HepG2 (cell line): ENCODE results near the gene ANO1. TPM values are rescaled to one million over a fixed set of nuclear protein-coding genes. Genes with fewer than 3 reads are reported as not detected.

Experiments
- ATAC-seq: fragments of 200-7000 bp; cut with Tn5 transposase; 3 replicates; pipeline ENCODE4 v1.9.1; 2020; ENCODE audit warnings: mild to moderate bottlenecking, moderate library complexity
- BruUV-seq: library from RNA; stranded (reverse); fragments of 400-500 nt; replicated peaks from 2 replicates; lab custom pipeline; 2021; lab: Mats Ljungman, UMichigan
- CTCF ChIA-PET: fragments of 300-600 bp; formaldehyde crosslinking; extraction: SDS; loops from one replicate; lab custom pipeline; 2021; ENCODE audit warnings: low total read pairs, inconsistent platforms, low intra/inter-chr PET ratio; lab: Yijun Ruan, JAX
- POLR2A ChIA-PET: fragments of 350-600 bp; sonication (Branson Sonifier 250); formaldehyde crosslinking; loops from one replicate; lab custom pipeline; 2020; ENCODE audit warnings: antibody characterized with exemption, inconsistent platforms; lab: Yijun Ruan, JAX
- DNase-seq: peaks from one replicate; pipeline ENCODE4 v3.0.0-alpha.2; 2015; ENCODE audit warnings: low spot score
- FAIRE-seq: peaks from 3 replicates; lab custom pipeline; 2011; peaks lifted over from hg19 to GRCh38; lab: Jason Lieb, UNC
- H2AFZ ChIP-seq: one replicate; pipeline ENCODE4 v1.6.1; 2011; ENCODE audit warnings: low read length, inconsistent platforms
- H3K27ac ChIP-seq: fragments of 300-600 bp; 3 replicates; pipeline ENCODE4 v1.8.0; 2011; ENCODE audit warnings: mixed run types, mild to moderate bottlenecking, mixed read lengths, low read length, inconsistent platforms; ENCODE audit not compliant: insufficient read depth; ENCODE audit errors: extremely low read length
- H3K27me3 ChIP-seq, 2 experiments: fragments of 200-600 bp in 1 of 2; 2 replicates in 1 of 2; 3 replicates in 1 of 2; pipeline versions ENCODE4 v1.6.0 to v1.8.0; 2011; ENCODE audit warnings: low read length in 2 of 2, mild to moderate bottlenecking in 2 of 2, moderate library complexity in 2 of 2, inconsistent platforms in 1 of 2; ENCODE audit not compliant: insufficient read depth in 2 of 2, control insufficient read depth in 1 of 2
- H3K36me3 ChIP-seq, 2 experiments: fragments of 200-600 bp in 1 of 2; replicated peaks in 1 of 2; 2 replicates in 1 of 2; 3 replicates in 1 of 2; pipeline versions ENCODE4 v1.5.1 to v1.8.0; 2011; ENCODE audit warnings: low read length in 2 of 2, inconsistent platforms in 1 of 2; ENCODE audit not compliant: insufficient read depth in 2 of 2, control insufficient read depth in 1 of 2
- H3K4me1 ChIP-seq: 2 replicates; pipeline ENCODE4 v1.5.1; 2012; ENCODE audit warnings: low read length, inconsistent platforms; ENCODE audit not compliant: insufficient read depth
- H3K4me2 ChIP-seq: 2 replicates; pipeline ENCODE4 v1.6.0; 2011; ENCODE audit warnings: low read depth, low read length, inconsistent platforms
- H3K4me3 ChIP-seq, 3 experiments: fragments of 200-600 bp in 1 of 3; sonication (generic), shearing (Covaris generic) in 1 of 3; replicated peaks in 1 of 3; 2 replicates each; pipeline ENCODE4 v1.5.1; 2011 to 2016; ENCODE audit warnings: low read length in 3 of 3, inconsistent platforms in 2 of 3, low read depth in 2 of 3, mild to moderate bottlenecking in 2 of 3, control low read depth in 1 of 3, mixed read lengths in 1 of 3; ENCODE audit not compliant: insufficient read depth in 1 of 3
- H3K79me2 ChIP-seq: one replicate; pipeline ENCODE4 v1.6.1; 2011; ENCODE audit warnings: low read length, inconsistent platforms; ENCODE audit not compliant: insufficient read depth
- H3K9ac ChIP-seq: 2 replicates; pipeline ENCODE4 v1.6.0; 2011; ENCODE audit warnings: mild to moderate bottlenecking, low read depth, low read length, inconsistent platforms; ENCODE audit not compliant: insufficient read depth
- H3K9me3 ChIP-seq: 2 replicates; pipeline ENCODE4 v1.5.1; 2012; ENCODE audit warnings: mild to moderate bottlenecking, low read length
- H4K20me1 ChIP-seq: 2 replicates; pipeline ENCODE4 v1.6.0; 2011; ENCODE audit warnings: inconsistent platforms, mild to moderate bottlenecking, low read length, moderate library complexity; ENCODE audit not compliant: insufficient read depth
- NR2F6 ChIP-seq, 2 experiments: IDR thresholded peaks; 2 replicates each; pipeline ENCODE4 v1.6.1; 2016; ENCODE audit warnings: antibody characterized with exemption in 1 of 2, mild to moderate bottlenecking in 1 of 2
- ZNF562 ChIP-seq: sonication (generic); formaldehyde crosslinking; IDR thresholded peaks from 2 replicates; pipeline ENCODE4 v1.8.0; 2022; ENCODE audit warnings: missing genetic modification reagents, borderline replicate concordance
- ZNF720 ChIP-seq: sonication (generic); formaldehyde crosslinking; IDR thresholded peaks from 2 replicates; pipeline ENCODE4 v1.4.0; 2020; ENCODE audit warnings: missing genetic modification reagents
- WGBS: methylation state at CpG from one replicate; pipeline ENCODE4 v1.1.6; 2017; ENCODE audit warnings: low lambda C conversion rate; 5-methylcytosine and 5-hydroxymethylcytosine counted together
- in situ Hi-C: cut with HindIII; loops from 2 replicates; pipeline ENCODE4 v1.10.0; 2017; ENCODE audit warnings: low pct_unique_long_range_greater_than_20kb; ENCODE audit not compliant: extremely low pct_ligation_motif_present
- intact Hi-C: fragments of 100-400 bp; cut with micrococcal nuclease; formaldehyde crosslinking; loops from one replicate; pipeline ENCODE4 v1.10.0; 2022; ENCODE audit not compliant: unreplicated experiment
- polyA plus RNA-seq, 8 experiments: library from polyadenylated mRNA; depleted of rRNA in 3 of 8; stranded (reverse) in 7 of 8; unstranded in 1 of 8; fragments of >200 nt; fragmentation: Illumina TruSeq in 4 of 8; extraction: Trizol in 4 of 8; gene quantifications; 2 replicates each; pipeline versions ENCODE4 v1.2.1 to v1.2.3, GENCODE V29; 2011 to 2016; ENCODE audit warnings: low read depth in 4 of 8, missing spikeins in 1 of 8, mixed read lengths in 1 of 8; ENCODE audit not compliant: insufficient read depth in 1 of 8
- total RNA-seq, 5 experiments: library from RNA; depleted of rRNA; stranded (reverse); fragments of >200 nt; fragmentation: Illumina TruSeq; extraction: Trizol; gene quantifications; 2 replicates each; pipeline ENCODE4 v1.2.3, GENCODE V29; 2016; ENCODE audit warnings: low read depth in 1 of 5
- TF ChIP-seq, protein P1 (sequence below): sonication (generic); formaldehyde crosslinking; IDR thresholded peaks from 2 replicates; pipeline ENCODE4 v1.4.0; 2020; ENCODE audit warnings: missing genetic modification reagents
- TF ChIP-seq, protein P2 (sequence below): sonication (generic); formaldehyde crosslinking; IDR thresholded peaks from 2 replicates; pipeline ENCODE4 v1.5.0; 2020; ENCODE audit warnings: mild to moderate bottlenecking, missing genetic modification reagents, borderline replicate concordance

Gene ANO1
- total and polyA plus RNA-seq, 2 of the 13 experiments (the other 11 are each of a cell fraction or from before 2014, with no cell fraction given), result not detected

DNA sequence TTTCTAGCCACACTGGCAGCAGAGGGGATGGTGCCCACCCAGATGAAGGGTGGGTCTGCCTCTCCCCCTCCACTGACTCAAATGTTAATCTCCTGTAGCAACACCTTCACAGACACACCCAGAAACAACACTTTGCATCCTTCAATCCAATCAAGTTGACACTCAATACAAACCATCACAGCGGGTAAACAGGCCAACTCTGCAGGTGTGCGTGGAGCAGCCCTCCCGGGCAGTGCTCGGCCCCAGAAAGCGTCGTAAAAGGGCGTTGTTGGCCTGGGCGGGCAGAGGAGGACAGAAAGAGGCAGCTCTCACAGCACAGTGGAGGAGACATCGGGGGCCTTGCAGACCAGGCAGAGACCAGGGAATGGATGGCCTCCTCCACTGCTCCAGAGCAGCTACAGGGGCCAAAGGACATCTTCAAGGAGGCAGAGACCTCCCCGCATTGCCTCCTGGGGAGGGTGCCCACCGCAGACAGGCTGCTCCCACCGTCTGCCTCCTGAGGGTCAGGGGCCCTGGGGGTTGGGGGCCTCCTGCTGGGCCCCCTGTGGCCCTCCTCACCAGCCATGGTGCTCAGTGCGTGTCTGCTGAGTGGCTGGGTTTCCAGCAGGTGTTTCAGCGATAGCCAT is 68.9 kb downstream of the ANO1 start:
- Histone ChIP-seq H4K20me1 (no peaks in the 10 kb centered on the region), H2AFZ (no peak overlapping the region), H3K9me3 (no peaks in the 10 kb centered on the region), H3K27me3 (peaks cover 10 to 64% of the 10 kb centered on the region in 2 experiments; a peak in 4 of 5 replicates), H3K9ac (no peak overlapping the region), H3K4me3 (no peak overlapping the region), H3K4me2 (no peak overlapping the region), H3K27ac (no peak overlapping the region), H3K4me1 (no peaks in the 10 kb centered on the region), H3K79me2 (no peaks in the 10 kb centered on the region), H3K36me3 (no peaks in the 10 kb centered on the region)
- no peak for DNase-seq
- TF ChIP-seq NR2F6 (IDR thresholded peaks at IDR 0.05) (no peak), NR2F6 (CRISPR knock-in tag; IDR thresholded peaks at IDR 0.05) (no peak), ZNF720 (CRISPR knock-in tag) (no peak), ZNF562 (CRISPR knock-in tag) (no peak)
- TF ChIP-seq, protein P1, sequence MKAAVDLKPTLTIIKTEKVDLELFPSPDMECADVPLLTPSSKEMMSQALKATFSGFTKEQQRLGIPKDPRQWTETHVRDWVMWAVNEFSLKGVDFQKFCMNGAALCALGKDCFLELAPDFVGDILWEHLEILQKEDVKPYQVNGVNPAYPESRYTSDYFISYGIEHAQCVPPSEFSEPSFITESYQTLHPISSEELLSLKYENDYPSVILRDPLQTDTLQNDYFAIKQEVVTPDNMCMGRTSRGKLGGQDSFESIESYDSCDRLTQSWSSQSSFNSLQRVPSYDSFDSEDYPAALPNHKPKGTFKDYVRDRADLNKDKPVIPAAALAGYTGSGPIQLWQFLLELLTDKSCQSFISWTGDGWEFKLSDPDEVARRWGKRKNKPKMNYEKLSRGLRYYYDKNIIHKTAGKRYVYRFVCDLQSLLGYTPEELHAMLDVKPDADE (CRISPR knock-in tag), result no peak
- TF ChIP-seq, protein P2, sequence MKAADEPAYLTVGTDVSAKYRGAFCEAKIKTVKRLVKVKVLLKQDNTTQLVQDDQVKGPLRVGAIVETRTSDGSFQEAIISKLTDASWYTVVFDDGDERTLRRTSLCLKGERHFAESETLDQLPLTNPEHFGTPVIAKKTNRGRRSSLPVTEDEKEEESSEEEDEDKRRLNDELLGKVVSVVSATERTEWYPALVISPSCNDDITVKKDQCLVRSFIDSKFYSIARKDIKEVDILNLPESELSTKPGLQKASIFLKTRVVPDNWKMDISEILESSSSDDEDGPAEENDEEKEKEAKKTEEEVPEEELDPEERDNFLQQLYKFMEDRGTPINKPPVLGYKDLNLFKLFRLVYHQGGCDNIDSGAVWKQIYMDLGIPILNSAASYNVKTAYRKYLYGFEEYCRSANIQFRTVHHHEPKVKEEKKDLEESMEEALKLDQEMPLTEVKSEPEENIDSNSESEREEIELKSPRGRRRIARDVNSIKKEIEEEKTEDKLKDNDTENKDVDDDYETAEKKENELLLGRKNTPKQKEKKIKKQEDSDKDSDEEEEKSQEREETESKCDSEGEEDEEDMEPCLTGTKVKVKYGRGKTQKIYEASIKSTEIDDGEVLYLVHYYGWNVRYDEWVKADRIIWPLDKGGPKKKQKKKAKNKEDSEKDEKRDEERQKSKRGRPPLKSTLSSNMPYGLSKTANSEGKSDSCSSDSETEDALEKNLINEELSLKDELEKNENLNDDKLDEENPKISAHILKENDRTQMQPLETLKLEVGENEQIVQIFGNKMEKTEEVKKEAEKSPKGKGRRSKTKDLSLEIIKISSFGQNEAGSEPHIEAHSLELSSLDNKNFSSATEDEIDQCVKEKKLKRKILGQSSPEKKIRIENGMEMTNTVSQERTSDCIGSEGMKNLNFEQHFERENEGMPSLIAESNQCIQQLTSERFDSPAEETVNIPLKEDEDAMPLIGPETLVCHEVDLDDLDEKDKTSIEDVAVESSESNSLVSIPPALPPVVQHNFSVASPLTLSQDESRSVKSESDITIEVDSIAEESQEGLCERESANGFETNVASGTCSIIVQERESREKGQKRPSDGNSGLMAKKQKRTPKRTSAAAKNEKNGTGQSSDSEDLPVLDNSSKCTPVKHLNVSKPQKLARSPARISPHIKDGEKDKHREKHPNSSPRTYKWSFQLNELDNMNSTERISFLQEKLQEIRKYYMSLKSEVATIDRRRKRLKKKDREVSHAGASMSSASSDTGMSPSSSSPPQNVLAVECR (CRISPR knock-in tag), result no peak
- ATAC-seq, result no peak
- CTCF ChIA-PET, result no interaction called here
- FAIRE-seq, result no peak
- WGBS, result 39% methylated on average over 3 of the region's 14 CpGs
- intact Hi-C loops (no loop called here), in situ Hi-C loops (no loop called here)
- no TSS peak for BruUV-seq
- POLR2A ChIA-PET, result no interaction called here
